Measurements from ENCODE around the gene FDX2. TPM values are rescaled to one million over a fixed set of nuclear protein-coding genes. Genes with fewer than 3 reads are reported as not detected.
A peak's percentile ranks its signal among the peaks of the same experiment; 100 is the strongest.

FDX2 gene
- polyA plus RNA-seq: 10 to 100 TPM; 12.5 to 17.8 (median 16.6) TPM

DNA sequence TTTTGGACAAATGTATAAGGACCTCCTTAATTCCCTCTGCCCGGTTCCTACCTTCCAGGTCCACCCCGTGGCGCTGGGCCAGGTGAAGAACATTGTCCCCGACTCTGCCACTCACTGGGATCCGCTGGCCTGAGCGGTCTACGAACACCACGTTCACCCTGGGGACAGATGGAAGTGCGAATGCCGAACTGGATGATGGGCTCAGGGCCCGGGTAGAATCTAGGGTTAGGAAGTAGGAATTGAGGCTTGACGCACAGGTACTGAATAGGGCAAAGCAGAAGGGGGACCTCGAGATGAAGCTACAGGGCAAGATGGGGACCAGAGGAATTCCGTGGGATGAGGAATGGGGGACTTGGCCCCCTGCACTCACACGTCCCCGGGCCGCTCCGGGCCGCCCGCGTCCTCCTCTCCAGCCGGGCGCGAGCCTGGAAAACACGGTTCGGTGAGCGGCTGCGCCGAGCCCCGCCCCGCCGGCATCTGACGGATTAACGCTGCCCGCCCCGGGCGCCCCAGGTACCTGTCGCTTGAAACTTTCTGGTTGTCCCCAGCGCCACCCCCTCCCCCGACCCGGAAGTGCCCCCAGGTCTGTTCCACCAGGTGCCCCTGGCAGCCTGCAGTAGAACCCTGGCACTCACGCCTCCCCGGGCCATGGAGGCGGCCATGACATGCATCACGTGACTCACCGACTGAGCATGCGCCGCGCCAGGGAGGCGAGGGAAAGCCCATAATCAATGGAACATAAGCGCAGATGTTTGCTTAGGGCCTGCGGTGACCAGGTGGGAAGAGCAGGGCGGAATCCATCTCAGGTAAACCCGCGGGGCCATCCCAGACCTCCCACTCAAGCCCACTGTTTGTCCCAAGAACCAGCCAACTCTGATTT, at the start of gene FDX2:
TSS of gene FDX2 (minus strand) at position 681 of the 880 bp plus-strand sequence. CDS start at position 662, 19 bp downstream.
- Mint-ChIP-seq H3K4me3 (peak within 1 kb of the TSS; percentile 80 to 91 (median 89)), H3K27ac (peak within 1 kb of the TSS; percentile 75 to 93 (median 80)), H3K9me3 (no peaks in the 10 kb centered on the region), H3K27me3 (ENCODE audit: low read depth in 3 of 3) (peaks cover 2 to 6% (median 3%) of the 10 kb centered on the region in 3 donors), H3K36me3 (peaks cover 4 to 8% (median 7%) of the 10 kb centered on the region in 3 donors), H3K4me1 (peaks cover 17 to 20% of the 10 kb centered on the region in 2 donors)
- DNase-seq: peak; percentile 80 to 82 (median 80)

GRCh38 chr19:10365518-10365917, 49.7 kb upstream of the FDX2 start:
- peaks cover 8 to 25% (median 19%) of the 10 kb centered on the region in 3 donors for H3K36me3 Mint-ChIP-seq

GRCh38 chr19:10364644-10365043, 48.8 kb upstream of the FDX2 start:
- no peak overlapping the region for H3K4me3 Mint-ChIP-seq
- H3K27me3 Mint-ChIP-seq (ENCODE audit: low read depth in 3 of 3): peaks cover 0 to 7% (median 0%) of the 10 kb centered on the region in 3 donors

More at GRCh38 chr19:10365518-10365917, 49.7 kb upstream of the FDX2 start:
- Mint-ChIP-seq H3K9me3 (no peaks in the 10 kb centered on the region), H3K4me3 (no peak overlapping the region), H3K27ac (no peak overlapping the region), H3K4me1 (no peaks in the 10 kb centered on the region), H3K27me3 (ENCODE audit: low read depth in 3 of 3) (peaks cover 0 to 7% (median 0%) of the 10 kb centered on the region in 3 donors)
- no peak for DNase-seq

GRCh38 chr19:10363789-10364281, 48.0 kb upstream of the FDX2 start:
- Mint-ChIP-seq H3K36me3 (peaks cover 8 to 24% (median 13%) of the 10 kb centered on the region in 3 donors), H3K9me3 (no peaks in the 10 kb centered on the region), H3K27ac (peak overlapping the region in 1 of 6 donors; percentile 14), H3K4me1 (no peaks in the 10 kb centered on the region), H3K4me3 (no peak overlapping the region), H3K27me3 (ENCODE audit: low read depth in 3 of 3) (peaks cover 0 to 7% (median 0%) of the 10 kb centered on the region in 3 donors)
- no peak for DNase-seq

More at GRCh38 chr19:10364644-10365043, 48.8 kb upstream of the FDX2 start:
- no peak for DNase-seq
- Mint-ChIP-seq H3K36me3 (peaks cover 8 to 25% (median 19%) of the 10 kb centered on the region in 3 donors), H3K9me3 (no peaks in the 10 kb centered on the region), H3K4me1 (no peaks in the 10 kb centered on the region), H3K27ac (peak overlapping the region in 1 of 6 donors; percentile 11)

- DNase-seq: no peak
- Mint-ChIP-seq H3K27ac (peak overlapping the region in 1 of 6 donors; percentile 66), H3K4me3 (no peak overlapping the region), H3K36me3 (peaks cover 8 to 22% (median 13%) of the 10 kb centered on the region in 3 donors), H3K9me3 (no peaks in the 10 kb centered on the region), H3K4me1 (no peaks in the 10 kb centered on the region), H3K27me3 (ENCODE audit: low read depth in 3 of 3) (peaks cover 0 to 7% (median 0%) of the 10 kb centered on the region in 3 donors)
Observed at GRCh38 chr19:10362259-10362658, 46.4 kb upstream of the FDX2 start.

- DNase-seq: no peak
- no peak overlapping the region for H3K4me3 Mint-ChIP-seq
- H3K27ac Mint-ChIP-seq: no peak overlapping the region
- no peaks in the 10 kb centered on the region for H3K4me1 Mint-ChIP-seq
- H3K36me3 Mint-ChIP-seq: peaks cover 8 to 19% (median 13%) of the 10 kb centered on the region in 3 donors
- peaks cover 0 to 7% (median 0%) of the 10 kb centered on the region in 3 donors for H3K27me3 Mint-ChIP-seq (ENCODE audit: low read depth in 3 of 3)
- H3K9me3 Mint-ChIP-seq: no peaks in the 10 kb centered on the region
Observed at GRCh38 chr19:10361569-10362011, 45.8 kb upstream of the FDX2 start.

DNA sequence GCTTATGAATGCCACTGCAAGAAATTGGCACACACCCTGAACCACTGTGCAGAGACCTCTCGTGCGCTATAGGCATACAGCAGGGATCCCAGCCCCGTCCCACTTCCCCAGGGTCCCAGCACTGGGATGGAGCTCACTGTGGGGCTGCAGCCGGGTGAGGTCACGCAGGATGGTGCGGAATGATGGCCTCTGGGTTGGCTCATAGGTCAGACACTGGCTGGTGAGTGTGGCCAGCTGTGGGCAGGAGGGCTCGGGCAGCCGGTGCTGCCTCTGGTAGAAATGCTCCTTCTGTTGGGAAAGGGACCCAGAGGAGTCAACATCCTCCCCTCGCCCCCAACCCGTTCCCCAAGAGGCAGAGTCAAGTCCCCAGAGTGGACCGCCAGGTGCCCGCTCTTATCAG, 40.6 kb upstream of the FDX2 start:
- no peak overlapping the region for H3K27ac Mint-ChIP-seq
- no peak overlapping the region for H3K4me3 Mint-ChIP-seq
- peaks cover 6 to 25% (median 11%) of the 10 kb centered on the region in 3 donors for H3K36me3 Mint-ChIP-seq
- H3K9me3 Mint-ChIP-seq: no peaks in the 10 kb centered on the region
- H3K4me1 Mint-ChIP-seq: no peaks in the 10 kb centered on the region
- peaks cover 2 to 4% (median 3%) of the 10 kb centered on the region in 3 donors for H3K27me3 Mint-ChIP-seq (ENCODE audit: low read depth in 3 of 3)
- no peak for DNase-seq

- no peak overlapping the region for H3K4me3 Mint-ChIP-seq
- H3K4me1 Mint-ChIP-seq: no peaks in the 10 kb centered on the region
- no peaks in the 10 kb centered on the region for H3K9me3 Mint-ChIP-seq
- H3K27ac Mint-ChIP-seq: no peak overlapping the region
- H3K36me3 Mint-ChIP-seq: peaks cover 3 to 14% (median 6%) of the 10 kb centered on the region in 3 donors
- DNase-seq: peak in 1 of 3 donors; percentile 22
- H3K27me3 Mint-ChIP-seq (ENCODE audit: low read depth in 3 of 3): peaks cover 0 to 4% (median 2%) of the 10 kb centered on the region in 3 donors
Observed at GRCh38 chr19:10353793-10354391, 38.1 kb upstream of the FDX2 start.

- no peak overlapping the region for H3K27ac Mint-ChIP-seq
- no peaks in the 10 kb centered on the region for H3K9me3 Mint-ChIP-seq
- no peak overlapping the region for H3K4me3 Mint-ChIP-seq
- DNase-seq: no peak
- H3K4me1 Mint-ChIP-seq: no peaks in the 10 kb centered on the region
- peaks cover 0 to 4% (median 2%) of the 10 kb centered on the region in 3 donors for H3K27me3 Mint-ChIP-seq (ENCODE audit: low read depth in 3 of 3)
- peaks cover 3 to 11% (median 6%) of the 10 kb centered on the region in 3 donors for H3K36me3 Mint-ChIP-seq
Observed at GRCh38 chr19:10352764-10353671, 37.2 kb upstream of the FDX2 start.

DNA sequence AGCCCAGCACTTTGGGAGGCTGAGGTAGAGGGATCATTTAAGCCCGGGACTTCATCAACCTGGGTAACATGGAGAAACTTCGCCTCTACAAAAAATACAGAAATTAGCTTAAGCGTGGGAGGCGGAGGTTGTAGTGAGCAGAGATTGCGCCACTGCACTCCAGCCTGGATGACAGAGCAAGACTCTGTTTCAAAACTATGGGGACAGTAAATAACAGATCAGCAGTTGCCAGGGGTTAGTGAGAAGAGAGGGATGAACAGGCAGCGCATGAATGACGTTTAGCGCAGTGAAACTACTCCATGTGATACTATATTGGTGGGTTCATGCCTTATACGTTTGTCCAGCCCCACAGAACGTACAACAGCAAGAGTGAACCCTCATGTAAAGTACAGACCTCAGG, 30.7 kb upstream of the FDX2 start:
- no peak overlapping the region for H3K27ac Mint-ChIP-seq
- no peaks in the 10 kb centered on the region for H3K4me1 Mint-ChIP-seq
- H3K36me3 Mint-ChIP-seq: peaks cover 0 to 3% (median 0%) of the 10 kb centered on the region in 3 donors
- no peaks in the 10 kb centered on the region for H3K27me3 Mint-ChIP-seq (ENCODE audit: low read depth in 3 of 3)
- DNase-seq: no peak
- H3K4me3 Mint-ChIP-seq: no peak overlapping the region
- no peaks in the 10 kb centered on the region for H3K9me3 Mint-ChIP-seq

DNA sequence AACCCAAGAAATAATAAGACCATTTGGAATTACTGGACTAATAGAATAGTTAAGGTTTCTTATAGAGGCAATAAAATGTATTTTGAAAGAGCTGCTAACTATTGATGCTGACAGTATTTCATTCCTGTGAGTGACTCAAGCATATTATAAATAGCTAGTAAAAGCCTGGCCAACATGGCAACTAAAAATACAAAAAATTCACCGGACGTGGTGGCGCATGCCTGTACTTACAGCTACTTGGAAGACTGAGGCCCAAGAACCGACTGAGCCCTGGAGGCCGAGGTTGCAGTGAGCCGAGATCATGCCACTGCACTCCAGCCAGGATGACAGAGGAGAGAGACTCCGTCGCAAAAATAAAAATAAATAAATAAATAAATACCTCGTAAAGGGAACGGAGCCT, 29.0 kb upstream of the FDX2 start:
- no peaks in the 10 kb centered on the region for H3K36me3 Mint-ChIP-seq
- H3K9me3 Mint-ChIP-seq: no peaks in the 10 kb centered on the region
- H3K27me3 Mint-ChIP-seq (ENCODE audit: low read depth in 3 of 3): no peaks in the 10 kb centered on the region
- H3K27ac Mint-ChIP-seq: no peak overlapping the region
- no peak overlapping the region for H3K4me3 Mint-ChIP-seq
- peaks cover 4 to 8% of the 10 kb centered on the region in 2 donors for H3K4me1 Mint-ChIP-seq
- no peak for DNase-seq

GRCh38 chr19:10343495-10343894, 27.7 kb upstream of the FDX2 start:
- no peaks in the 10 kb centered on the region for H3K9me3 Mint-ChIP-seq
- peaks cover 17 to 21% of the 10 kb centered on the region in 2 donors for H3K4me1 Mint-ChIP-seq
- no peaks in the 10 kb centered on the region for H3K36me3 Mint-ChIP-seq
- peaks cover 0 to 6% (median 0%) of the 10 kb centered on the region in 3 donors for H3K27me3 Mint-ChIP-seq (ENCODE audit: low read depth in 3 of 3)
- DNase-seq: no peak
- H3K27ac Mint-ChIP-seq: no peak overlapping the region
- no peak overlapping the region for H3K4me3 Mint-ChIP-seq

- peaks cover 22 to 27% of the 10 kb centered on the region in 2 donors for H3K4me1 Mint-ChIP-seq
- H3K27ac Mint-ChIP-seq: peak overlapping the region; percentile 93 to 96 (median 95)
- H3K27me3 Mint-ChIP-seq (ENCODE audit: low read depth in 3 of 3): peaks cover 0 to 6% (median 1%) of the 10 kb centered on the region in 3 donors
- no peaks in the 10 kb centered on the region for H3K9me3 Mint-ChIP-seq
- peak overlapping the region; percentile 94 to 99 (median 97) for H3K4me3 Mint-ChIP-seq
- H3K36me3 Mint-ChIP-seq: no peaks in the 10 kb centered on the region
- DNase-seq: no peak
Observed at GRCh38 chr19:10339977-10340376, 24.2 kb upstream of the FDX2 start.
